CD8-positive, alpha-beta memory T cell (primary cell): ENCODE data around the gene SLC25A21. TPM values are rescaled to one million over a fixed set of nuclear protein-coding genes. Genes with fewer than 3 reads are reported as not detected.
A peak's percentile ranks its signal among the peaks of the same experiment; 100 is the strongest.

ENCODE experiments used
- CTCF ChIA-PET: fragments of 350-600 bp; sonication (Branson Sonifier 250); formaldehyde crosslinking; loops from one replicate; lab custom pipeline; 2021; ENCODE audit warnings: antibody characterized with exemption; lab: Charles Lee
- POLR2A ChIA-PET: fragments of 350-600 bp; sonication (Branson Sonifier 250); formaldehyde crosslinking; loops from one replicate; lab custom pipeline; 2021; ENCODE audit warnings: antibody characterized with exemption; lab: Charles Lee
- DNase-seq, 5 donors: peaks; one replicate each; pipeline versions ENCODE4 v3.0.0 to v3.0.0-alpha.2; 2020 to 2022; ENCODE audit warnings: mixed read lengths in 1 of 5
- H3K27ac ChIP-seq: one replicate; pipeline ENCODE4 v1.7.0; 2013; ENCODE audit warnings: low read depth, mild to moderate bottlenecking, low read length, moderate library complexity
- H3K27me3 ChIP-seq: 2 replicates; pipeline ENCODE4 v1.7.0; 2013; ENCODE audit warnings: low read length, mild to moderate bottlenecking; ENCODE audit not compliant: insufficient read depth, poor library complexity, severe bottlenecking
- H3K36me3 ChIP-seq: 2 replicates; pipeline ENCODE4 v1.7.0; 2013; ENCODE audit warnings: mild to moderate bottlenecking, low read length, moderate library complexity; ENCODE audit not compliant: insufficient read depth
- H3K4me1 ChIP-seq: 2 replicates; pipeline ENCODE4 v1.7.0; 2013; ENCODE audit warnings: mild to moderate bottlenecking, low read length, moderate library complexity; ENCODE audit not compliant: insufficient read depth
- H3K4me3 ChIP-seq: 2 replicates; pipeline ENCODE4 v1.7.0; 2013; ENCODE audit warnings: mild to moderate bottlenecking, low read length
- H3K9me3 ChIP-seq: 2 replicates; pipeline ENCODE4 v1.7.0; 2013; ENCODE audit warnings: mild to moderate bottlenecking, low read length
- H3K27ac Mint-ChIP-seq, 8 donors: one replicate each; pipeline ENCODE4 v1.8.0; 2020 to 2021; ENCODE audit warnings: mixed read lengths in 8 of 8, mild to moderate bottlenecking in 6 of 8, inconsistent platforms in 3 of 8, moderate library complexity in 3 of 8
- H3K27me3 Mint-ChIP-seq, 2 donors: one replicate each; pipeline ENCODE4 v1.8.0; 2020 to 2021; ENCODE audit warnings: mixed read lengths in 2 of 2, mild to moderate bottlenecking in 1 of 2, moderate library complexity in 1 of 2
- H3K36me3 Mint-ChIP-seq, 3 donors: one replicate each; pipeline ENCODE4 v1.8.0; 2020 to 2021; ENCODE audit warnings: mixed read lengths in 3 of 3, inconsistent platforms in 1 of 3, mild to moderate bottlenecking in 1 of 3
- H3K4me1 Mint-ChIP-seq, 3 donors: one replicate each; pipeline ENCODE4 v1.8.0; 2020 to 2021; ENCODE audit warnings: mixed read lengths in 3 of 3, inconsistent platforms in 1 of 3, mild to moderate bottlenecking in 1 of 3
- H3K4me3 Mint-ChIP-seq, 7 donors: one replicate each; pipeline ENCODE4 v1.8.0; 2020 to 2021; ENCODE audit warnings: mixed read lengths in 7 of 7, mild to moderate bottlenecking in 6 of 7, moderate library complexity in 4 of 7, inconsistent platforms in 2 of 7
- H3K9me3 Mint-ChIP-seq, 5 donors: one replicate each; pipeline ENCODE4 v1.8.0; 2020 to 2022; ENCODE audit warnings: mixed read lengths in 5 of 5, mild to moderate bottlenecking in 3 of 5, moderate library complexity in 2 of 5, inconsistent platforms in 1 of 5
- polyA plus RNA-seq: library from polyadenylated mRNA; unstranded; fragments of 300-500 nt; fragmentation: Illumina TruSeq; gene quantifications from one replicate; pipeline ENCODE4 v1.2.3, GENCODE V29; 2021
- total RNA-seq, 2 experiments: library from RNA; stranded (reverse); gene quantifications; one replicate each; pipeline ENCODE4 v1.2.3, GENCODE V29; 2021

SLC25A21 gene
- total and polyA plus RNA-seq, 3 experiments from 2014 or later: not detected

- no peak overlapping the region for H3K4me3 ChIP-seq
- Mint-ChIP-seq H3K27ac (no peak overlapping the region), H3K9me3 (peaks cover 0 to 33% (median 14%) of the 10 kb centered on the region in 5 donors), H3K4me1 (peaks cover 18 to 40% (median 22%) of the 10 kb centered on the region in 3 donors), H3K36me3 (peaks cover 0 to 4% (median 0%) of the 10 kb centered on the region in 3 donors), H3K27me3 (peaks cover 57 to 76% of the 10 kb centered on the region in 2 donors), H3K4me3 (peak overlapping the region in 2 of 7 donors; percentile 23 to 35)
- no peaks in the 10 kb centered on the region for H3K9me3 ChIP-seq
- CTCF ChIA-PET: no interaction called here
- DNase-seq: no peak
- peaks cover 29% of the 10 kb centered on the region for H3K27me3 ChIP-seq
- H3K27ac ChIP-seq: no peak overlapping the region
- POLR2A ChIA-PET: no interaction called here
- H3K36me3 ChIP-seq: no peaks in the 10 kb centered on the region
- peaks cover 7% of the 10 kb centered on the region for H3K4me1 ChIP-seq
Observed at GRCh38 chr14:36664322-36665193, 507.8 kb downstream of the SLC25A21 start.

- peaks cover 0 to 38% (median 17%) of the 10 kb centered on the region in 5 donors for H3K9me3 Mint-ChIP-seq
- DNase-seq: no peak
- H3K4me3 ChIP-seq: no peak overlapping the region
Observed at GRCh38 chr14:36663404-36664321, 508.7 kb downstream of the SLC25A21 start.

GRCh38 chr14:36662543-36663403 is 509.6 kb downstream of the SLC25A21 start:
- peaks cover 7% of the 10 kb centered on the region for H3K4me1 ChIP-seq
- peak overlapping the region in 2 of 7 donors; percentile 41 to 59 for H3K4me3 Mint-ChIP-seq
- ChIA-PET POLR2A (no interaction called here), CTCF (no interaction called here)
- H3K27ac ChIP-seq: no peak overlapping the region
- H3K27me3 ChIP-seq: peaks cover 30% of the 10 kb centered on the region
- peaks cover 0 to 4% (median 0%) of the 10 kb centered on the region in 3 donors for H3K36me3 Mint-ChIP-seq
- no peak for DNase-seq
- peaks cover 71 to 85% of the 10 kb centered on the region in 2 donors for H3K27me3 Mint-ChIP-seq
- H3K4me3 ChIP-seq: no peak overlapping the region
- H3K27ac Mint-ChIP-seq: peak overlapping the region in 1 of 8 donors; percentile 19
- peaks cover 0 to 38% (median 15%) of the 10 kb centered on the region in 5 donors for H3K9me3 Mint-ChIP-seq
- H3K4me1 Mint-ChIP-seq: peaks cover 18 to 48% (median 27%) of the 10 kb centered on the region in 3 donors
- no peaks in the 10 kb centered on the region for H3K9me3 ChIP-seq
- no peaks in the 10 kb centered on the region for H3K36me3 ChIP-seq

More at GRCh38 chr14:36663404-36664321, 508.7 kb downstream of the SLC25A21 start:
- Histone ChIP-seq H3K27ac (no peak overlapping the region), H3K9me3 (no peaks in the 10 kb centered on the region), H3K4me1 (peaks cover 7% of the 10 kb centered on the region), H3K27me3 (peaks cover 29% of the 10 kb centered on the region), H3K36me3 (no peaks in the 10 kb centered on the region)
- POLR2A ChIA-PET: no interaction called here
- Mint-ChIP-seq H3K27me3 (peaks cover 66 to 81% of the 10 kb centered on the region in 2 donors), H3K36me3 (peaks cover 0 to 4% (median 0%) of the 10 kb centered on the region in 3 donors), H3K4me1 (peaks cover 18 to 48% (median 27%) of the 10 kb centered on the region in 3 donors), H3K4me3 (peak overlapping the region in 4 of 7 donors; percentile 11 to 39 (median 36)), H3K27ac (no peak overlapping the region)
- CTCF ChIA-PET: no interaction called here

- Mint-ChIP-seq H3K9me3 (peaks cover 0 to 36% (median 12%) of the 10 kb centered on the region in 5 donors), H3K36me3 (peaks cover 0 to 4% (median 0%) of the 10 kb centered on the region in 3 donors), H3K4me1 (peaks cover 16 to 48% (median 30%) of the 10 kb centered on the region in 3 donors), H3K4me3 (peak overlapping the region in 4 of 7 donors; percentile 11 to 77 (median 50)), H3K27ac (peak overlapping the region in 1 of 8 donors; percentile 19), H3K27me3 (peaks cover 67 to 85% of the 10 kb centered on the region in 2 donors)
- Histone ChIP-seq H3K9me3 (no peaks in the 10 kb centered on the region), H3K4me1 (peaks cover 7% of the 10 kb centered on the region), H3K4me3 (no peak overlapping the region), H3K36me3 (no peaks in the 10 kb centered on the region), H3K27ac (no peak overlapping the region), H3K27me3 (peaks cover 35% of the 10 kb centered on the region)
- ChIA-PET POLR2A (no interaction called here), CTCF (no interaction called here)
- DNase-seq: no peak
Observed at GRCh38 chr14:36662258-36662542, 510.2 kb downstream of the SLC25A21 start.

- DNase-seq: peak in 1 of 5 donors; percentile 48
- POLR2A ChIA-PET: no interaction called here
- no peaks in the 10 kb centered on the region for H3K9me3 ChIP-seq
- Mint-ChIP-seq H3K4me1 (peaks cover 16 to 52% (median 35%) of the 10 kb centered on the region in 3 donors), H3K36me3 (peaks cover 0 to 4% (median 0%) of the 10 kb centered on the region in 3 donors), H3K27ac (peak within 1 kb of the TSS in 1 of 8 donors; percentile 24), H3K27me3 (peaks cover 67 to 88% of the 10 kb centered on the region in 2 donors), H3K9me3 (peaks cover 0 to 40% (median 16%) of the 10 kb centered on the region in 5 donors), H3K4me3 (peak within 1 kb of the TSS in 4 of 7 donors; percentile 11 to 77 (median 50))
- no peak within 1 kb of the TSS for H3K27ac ChIP-seq
- no peak within 1 kb of the TSS for H3K4me3 ChIP-seq
- no peaks in the 10 kb centered on the region for H3K36me3 ChIP-seq
- peaks cover 7% of the 10 kb centered on the region for H3K4me1 ChIP-seq
- H3K27me3 ChIP-seq: peaks cover 39% of the 10 kb centered on the region
- CTCF ChIA-PET: no interaction called here
Observed at GRCh38 chr14:36661506-36662257, 510.7 kb downstream of the SLC25A21 start, which contains the start of gene PAX9. TSS of gene PAX9 (plus strand) at chr14:36661860. CDS start at chr14:36662090, 230 bp downstream.

GRCh38 chr14:36660736-36661505 is 511.5 kb downstream of the SLC25A21 start:
- Histone ChIP-seq H3K4me3 (no peak overlapping the region), H3K27me3 (peaks cover 43% of the 10 kb centered on the region), H3K36me3 (no peaks in the 10 kb centered on the region), H3K9me3 (no peaks in the 10 kb centered on the region), H3K27ac (no peak overlapping the region), H3K4me1 (peaks cover 7% of the 10 kb centered on the region)
- Mint-ChIP-seq H3K36me3 (peaks cover 0 to 4% (median 0%) of the 10 kb centered on the region in 3 donors), H3K27ac (peak overlapping the region in 1 of 8 donors; percentile 24), H3K4me1 (peaks cover 16 to 60% (median 37%) of the 10 kb centered on the region in 3 donors), H3K4me3 (peak overlapping the region in 3 of 7 donors; percentile 41 to 72 (median 55)), H3K27me3 (peaks cover 74 to 95% of the 10 kb centered on the region in 2 donors), H3K9me3 (peaks cover 0 to 41% (median 16%) of the 10 kb centered on the region in 5 donors)
- POLR2A ChIA-PET: no interaction called here
- CTCF ChIA-PET: no interaction called here
- no peak for DNase-seq
